ENCODE results near the gene RAPGEF6.

GRCh38 chr5:131633830-131634229, 1.2 kb downstream of the RAPGEF6 start:
- TF ChIP-seq POLR2A (IDR thresholded peaks at IDR 0.05; ENCODE audit: low read depth, low read length) (no peak), TAF1 (IDR thresholded peaks at IDR 0.05; ENCODE audit: low read depth, low read length) (no peak)
